GM10847 (cell line): Measurements from ENCODE around the gene FAM13C.

Experiments used
- POLR2A ChIP-seq: IDR thresholded peaks from 2 replicates; pipeline ENCODE4 v1.6.1; 2011; ENCODE audit not compliant: insufficient read length; ENCODE audit errors: extremely low read depth

FAM13C gene

GRCh38 chr10:59206204-59206720 lies 156.1 kb downstream of the FAM13C start:
- no peak for TF ChIP-seq POLR2A
